GM23248 (cell line): ENCODE results near the gene IQGAP3.

Experiments
- EZH2 ChIP-seq: fragments of 200-600 bp; sonication (generic); IDR thresholded peaks from 2 replicates; pipeline ENCODE4 v1.6.1; 2018; ENCODE audit warnings: antibody characterized with exemption, mild to moderate bottlenecking; ENCODE audit not compliant: insufficient read depth, poor library complexity, severe bottlenecking
- EZH2phosphoT487 ChIP-seq: fragments of 200-600 bp; sonication (generic); IDR thresholded peaks from 2 replicates; pipeline ENCODE4 v1.6.1; 2018; ENCODE audit warnings: antibody characterized with exemption, moderate library complexity, mild to moderate bottlenecking, low read depth; ENCODE audit not compliant: insufficient read depth

GRCh38 chr1:156596426-156596825 lies 24.1 kb upstream of the IQGAP3 start:
- TF ChIP-seq EZH2phosphoT487 (no peak), EZH2 (no peak)
